Measurements from ENCODE around the gene PCP4L1.
"Not testable (repeated sequence)": the region's sequence is repeated elsewhere in the genome, so short reads cannot be mapped to it uniquely, and the experiment has no call there.

The PCP4L1 gene

GRCh38 chr1:161258439-161259344 lies at the start of gene PCP4L1:
Gene PCP4L1, plus strand, starts transcription at chr1:161258745. Its CDS starts 230 bp downstream, at chr1:161258975.
- DNase-seq = peak; percentile 15

- peak; percentile 70 for DNase-seq
Measured at GRCh38 chr1:161209790-161210409, 48.6 kb upstream of the PCP4L1 start.

GRCh38 chr1:161214369-161214768 lies 44.2 kb upstream of the PCP4L1 start:
- DNase-seq = no peak

GRCh38 chr1:161215076-161215475 lies 43.5 kb upstream of the PCP4L1 start, which contains the start of gene FCER1G:
Gene FCER1G, plus strand, starts transcription at chr1:161215295. Its CDS starts 27 bp downstream, at chr1:161215322.
- no peak for DNase-seq

- DNase-seq = no peak
Measured at GRCh38 chr1:161216945-161217712, 41.4 kb upstream of the PCP4L1 start.

GRCh38 chr1:161217831-161218230 lies 40.7 kb upstream of the PCP4L1 start:
- DNase-seq = no peak

GRCh38 chr1:161218301-161219077 lies 40.1 kb upstream of the PCP4L1 start:
- DNase-seq = no peak

- no peak for DNase-seq
Measured at GRCh38 chr1:161219078-161219892, 39.3 kb upstream of the PCP4L1 start.

GRCh38 chr1:161220002-161220401 lies 38.5 kb upstream of the PCP4L1 start:
- DNase-seq = no peak

GRCh38 chr1:161222175-161223019 lies 36.1 kb upstream of the PCP4L1 start:
- DNase-seq = no peak

GRCh38 chr1:161223805-161224694 lies 34.5 kb upstream of the PCP4L1 start:
- DNase-seq = no peak

- not testable (repeated sequence) for DNase-seq
Measured at GRCh38 chr1:161224695-161225087, 33.9 kb upstream of the PCP4L1 start.

- DNase-seq = no peak
Measured at GRCh38 chr1:161225178-161225533, 33.4 kb upstream of the PCP4L1 start.

GRCh38 chr1:161225534-161226319 lies 32.8 kb upstream of the PCP4L1 start, which contains the start of gene TOMM40L:
Gene TOMM40L, plus strand, starts transcription at chr1:161226060. Its CDS starts 430 bp downstream, at chr1:161226490.
- DNase-seq = peak; percentile 82

GRCh38 chr1:161226320-161226711 lies 32.2 kb upstream of the PCP4L1 start:
- DNase-seq = no peak

GRCh38 chr1:161226759-161227158 lies 31.8 kb upstream of the PCP4L1 start:
- no peak for DNase-seq

- peak; percentile 93 for DNase-seq
Measured at GRCh38 chr1:161227196-161227871, 31.2 kb upstream of the PCP4L1 start.

- no peak for DNase-seq
Measured at GRCh38 chr1:161228032-161228431, 30.5 kb upstream of the PCP4L1 start.

Data from activated gamma-delta T cell treated with Interleukin-2 at 50 U/mL for 16 hours (primary cell).